RWPE1 (cell line): ENCODE data around the gene EFHC2.
A peak's percentile ranks its signal among the peaks of the same experiment; 100 is the strongest.

Source experiments
- CTCF ChIA-PET: fragments of 350-600 bp; sonication (Branson Sonifier 250); formaldehyde crosslinking; extraction: SDS; loops from one replicate; lab custom pipeline; 2021; lab: Yijun Ruan, JAX
- POLR2A ChIA-PET: fragments of 400-600 bp; formaldehyde crosslinking; extraction: SDS; loops from one replicate; lab custom pipeline; 2020; ENCODE audit warnings: antibody characterized with exemption; ENCODE audit not compliant: low non-redundant PET; lab: Yijun Ruan, JAX
- DNase-seq: peaks from one replicate; pipeline ENCODE4 v3.0.0; 2012; ENCODE audit warnings: low spot score
- H3K27ac ChIP-seq: fragments of 450-650 bp; 2 replicates; pipeline ENCODE4 v1.5.1; 2017
- CTCF ChIP-seq: fragments of 450-650 bp; conservative IDR thresholded peaks from 2 replicates; pipeline ENCODE4 v1.5.1; 2017; ENCODE audit warnings: low read depth, mild to moderate bottlenecking

EFHC2 gene

GRCh38 chrX:44343412-44344141 is at the start of gene EFHC2:
EFHC2 (minus strand) TSS chrX:44343672; CDS start chrX:44343588, 84 bp downstream.
- DNase-seq, result no peak
- TF ChIP-seq CTCF, result no peak
- no peak within 1 kb of the TSS for H3K27ac ChIP-seq
- ChIA-PET POLR2A (no interaction called here), CTCF (interaction anchor here (0.6 kb wide), 1 partner anchor 99 kb away, joined by 3 read pairs; no protein-coding TSS in a partner anchor)

- ChIA-PET CTCF (no interaction called here), POLR2A (no interaction called here)
- no peak overlapping the region for H3K27ac ChIP-seq
- TF ChIP-seq CTCF, result no peak
- DNase-seq, result no peak
Measured at GRCh38 chrX:44392767-44393166, 49.3 kb upstream of the EFHC2 start.

- POLR2A ChIA-PET, result no interaction called here
- DNase-seq, result no peak
- TF ChIP-seq CTCF, result no peak
- H3K27ac ChIP-seq, result no peak overlapping the region
- CTCF ChIA-PET, result no interaction called here
Measured at GRCh38 chrX:44384688-44385338, 41.3 kb upstream of the EFHC2 start.

- H3K27ac ChIP-seq, result no peak overlapping the region
- POLR2A ChIA-PET, result no interaction called here
- DNase-seq, result no peak
- CTCF ChIA-PET, result no interaction called here
- no peak for TF ChIP-seq CTCF
Measured at GRCh38 chrX:44382871-44383270, 39.4 kb upstream of the EFHC2 start.

- H3K27ac ChIP-seq, result no peak overlapping the region
- DNase-seq, result peak; percentile 36
- POLR2A ChIA-PET, result no interaction called here
- no peak for TF ChIP-seq CTCF
- CTCF ChIA-PET, result no interaction called here
Measured at GRCh38 chrX:44352758-44353157, 9.3 kb upstream of the EFHC2 start.

- no peak for DNase-seq
- H3K27ac ChIP-seq, result no peak overlapping the region
- POLR2A ChIA-PET, result no interaction called here
- no peak for TF ChIP-seq CTCF
- CTCF ChIA-PET, result no interaction called here
Measured at GRCh38 chrX:44349561-44349960, 6.1 kb upstream of the EFHC2 start.
